Left colon (tissue), 2 donors: ENCODE data around the gene AFAP1L1. TPM values are rescaled to one million over a fixed set of nuclear protein-coding genes. Genes with fewer than 3 reads are reported as not detected.

Experiments used
- ATAC-seq: fragments of 200-7000 bp; cut with Tn5 transposase; one replicate; pipeline ENCODE4 v1.9.1; 2020; ENCODE audit warnings: mild to moderate bottlenecking, moderate library complexity
- DNase-seq, 2 donors: peaks; one replicate each; pipeline ENCODE4 v3.0.0-alpha.2; 2020
- intact Hi-C, 2 donors: fragments of 100-400 bp; cut with DNase I in 1 of 2; cut with micrococcal nuclease in 1 of 2; formaldehyde crosslinking; loops; one replicate each; pipeline versions ENCODE4 v1.11.2 to v1.14.0; 2022; cut with DNase I, micrococcal nuclease
- long read RNA-seq: library from polyadenylated mRNA; unstranded; transcript quantifications from one replicate; pipeline ENCODE4 v2.0.0, GENCODE V29; 2021
- total RNA-seq, 2 donors: library from RNA; stranded (reverse); fragmentation: NEBNext Ultra II Directional; extraction: Animal tissue kit (Norgen Biotek cat#: 25700); gene quantifications; one replicate each; pipeline ENCODE4 v1.2.1, GENCODE V29; 2021
- donor health status: DM: no; HTN: no; CAD: no.
- donor health status: DM: yes; HTN: yes; CAD: no.

The AFAP1L1 gene
- total RNA-seq: 1 to 10 TPM; 1.9 to 2.7 TPM
- long read RNA-seq, full-length matches to known transcripts: 7 of 17 reads
- long read RNA-seq, partial matches to known transcripts: 5 of 17 reads
- long read RNA-seq, other reads (novel, unspliced or antisense): 5 of 17 reads

DNA sequence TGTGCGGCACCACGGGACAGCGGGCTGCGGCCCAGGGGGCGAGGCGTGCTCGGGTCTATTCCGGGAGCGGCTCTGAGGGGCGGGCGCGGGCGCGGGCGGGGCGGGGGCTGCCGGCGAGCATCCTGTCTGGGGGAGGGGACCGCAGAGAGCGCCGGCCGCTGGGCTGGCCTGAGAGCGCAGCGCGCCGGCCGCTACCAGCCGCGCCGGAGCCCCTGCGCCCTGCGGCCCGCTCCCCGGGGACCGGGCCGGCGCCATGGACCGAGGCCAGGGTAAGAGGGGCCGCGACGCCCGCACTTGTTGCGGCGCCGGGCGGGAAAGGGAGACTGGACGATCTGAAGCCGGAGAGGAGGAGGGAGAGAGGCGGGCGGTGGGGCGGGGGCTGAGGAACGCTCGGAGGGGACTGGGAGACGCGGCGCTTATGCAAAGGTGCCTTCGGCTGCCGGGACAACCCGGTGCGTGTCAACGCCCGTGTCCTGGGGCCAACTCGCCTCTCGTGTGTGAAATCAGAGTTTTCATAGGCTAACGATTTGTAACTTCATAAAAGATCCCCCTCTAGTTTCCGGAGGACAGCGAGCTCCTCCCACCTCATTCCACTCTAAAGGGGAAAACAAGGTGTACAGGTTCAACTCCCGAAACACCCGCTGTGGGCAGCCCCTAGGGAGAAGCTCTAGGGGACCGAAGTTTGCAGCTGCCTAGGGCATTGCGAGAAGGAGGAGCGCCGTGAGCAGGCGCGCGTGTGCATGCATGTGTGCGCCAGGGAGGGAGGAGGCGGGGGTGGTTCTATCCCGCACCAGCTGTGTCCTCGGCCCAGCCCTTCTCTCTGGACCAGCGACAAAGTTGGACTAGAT is at the start of gene AFAP1L1:
Gene AFAP1L1 (plus strand): TSS at position 144 of the 848 bp plus-strand sequence. CDS start 110 bp downstream, at position 254.
- DNase-seq (peak; percentile 59 to 61), ATAC-seq (peak; percentile 77)
- intact Hi-C loops: no loop called here

DNA sequence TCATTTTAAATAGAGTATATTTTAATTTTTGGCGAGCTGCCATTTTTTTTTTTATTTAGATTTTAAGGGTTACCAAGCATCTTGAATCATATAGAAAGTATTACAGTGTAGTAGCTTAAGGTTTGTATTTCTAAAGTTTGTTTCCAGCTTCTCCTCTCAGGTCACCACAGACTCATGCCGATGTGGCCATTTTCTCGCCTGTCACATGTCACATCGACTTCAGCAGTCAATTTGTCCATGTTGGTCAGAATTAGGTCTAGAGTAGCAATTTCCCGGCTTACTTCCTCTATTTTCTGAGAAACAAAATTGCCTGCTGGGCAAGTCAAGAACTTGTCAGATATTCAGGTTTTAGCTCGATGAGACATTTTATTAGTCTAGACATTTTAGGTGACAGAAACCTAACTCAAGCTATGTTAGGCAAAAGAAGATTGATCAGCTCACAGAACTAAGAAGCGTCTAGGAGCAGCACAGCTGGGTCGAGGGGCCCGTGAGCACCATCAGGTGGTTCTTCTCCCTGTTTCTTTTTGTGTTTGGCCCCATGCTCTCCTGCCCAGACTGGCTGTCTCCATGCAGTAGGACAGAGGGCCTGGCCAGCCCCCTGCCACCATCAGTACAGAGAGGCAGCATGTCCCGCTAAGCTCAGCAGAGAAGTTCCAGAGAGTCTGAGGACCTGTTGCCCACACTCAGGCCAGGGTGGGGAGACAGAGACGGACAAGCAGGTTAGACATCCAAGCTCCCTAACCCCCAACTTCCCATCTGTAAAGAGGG is 48.4 kb upstream of the AFAP1L1 start:
- no peak for ATAC-seq
- intact Hi-C loops: loop anchor here in 1 of 2 donors (10.0 kb wide), 1 partner anchor 78 kb away; the partner anchor contains the start of gene ABLIM3
- DNase-seq: no peak

DNA sequence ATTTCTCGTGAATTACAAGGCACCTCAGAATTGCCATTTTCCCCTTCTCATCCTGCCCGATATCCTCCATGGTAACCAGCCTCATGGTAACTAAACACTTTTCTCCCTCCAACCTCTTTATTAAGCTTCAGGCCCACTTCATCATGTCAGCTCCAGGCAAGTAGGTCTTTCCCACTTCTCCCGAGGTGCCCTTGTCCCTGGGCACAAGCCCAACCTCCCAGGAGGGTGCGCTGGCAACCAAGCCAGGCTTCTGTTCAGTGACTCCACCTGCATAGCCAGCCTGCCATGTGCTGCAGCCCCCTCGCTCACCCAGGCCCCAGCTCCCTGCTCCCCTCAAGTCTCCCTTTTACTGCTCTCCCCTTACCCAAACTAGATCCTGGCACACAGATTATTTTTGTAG is 47.4 kb upstream of the AFAP1L1 start:
- intact Hi-C loops: loop anchor here in 1 of 2 donors (10.0 kb wide), 1 partner anchor 79 kb away; the partner anchor contains the start of gene ABLIM3
- no peak for DNase-seq
- ATAC-seq: no peak

DNA sequence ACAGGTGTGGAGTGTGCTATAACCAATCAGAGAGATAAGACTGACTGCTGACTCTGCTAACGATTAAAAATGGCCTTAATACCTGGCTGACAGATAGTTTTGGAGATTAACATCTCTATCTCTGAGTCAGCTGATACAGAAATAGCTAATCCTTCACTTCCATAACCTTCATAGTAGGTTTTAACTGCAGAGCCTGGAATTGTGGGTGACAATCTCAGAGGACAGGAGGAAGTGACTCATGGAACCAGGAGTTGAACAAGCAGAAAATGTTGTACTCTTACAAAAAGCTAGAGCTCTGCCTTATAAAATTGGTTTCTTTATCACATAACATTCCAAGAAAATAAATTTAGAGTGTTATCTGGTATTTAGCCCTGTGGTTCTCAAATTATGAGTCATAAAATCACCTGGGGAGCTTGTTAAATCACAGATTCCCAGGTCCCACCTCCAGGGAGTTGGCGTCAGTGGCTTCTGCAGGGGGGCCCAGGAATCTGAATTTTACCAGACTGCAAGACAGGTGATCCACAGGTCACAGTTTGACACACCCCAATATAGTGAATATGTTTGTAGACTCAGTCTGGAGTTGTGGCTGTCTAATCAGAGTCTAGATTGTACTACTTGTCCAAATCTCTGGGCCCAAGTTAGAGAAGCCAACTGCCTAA is 44.4 kb upstream of the AFAP1L1 start:
- intact Hi-C loops: loop anchor here in 1 of 2 donors (10.0 kb wide), 1 partner anchor 82 kb away; the partner anchor contains the start of gene ABLIM3
- ATAC-seq (no peak), DNase-seq (no peak)

DNA sequence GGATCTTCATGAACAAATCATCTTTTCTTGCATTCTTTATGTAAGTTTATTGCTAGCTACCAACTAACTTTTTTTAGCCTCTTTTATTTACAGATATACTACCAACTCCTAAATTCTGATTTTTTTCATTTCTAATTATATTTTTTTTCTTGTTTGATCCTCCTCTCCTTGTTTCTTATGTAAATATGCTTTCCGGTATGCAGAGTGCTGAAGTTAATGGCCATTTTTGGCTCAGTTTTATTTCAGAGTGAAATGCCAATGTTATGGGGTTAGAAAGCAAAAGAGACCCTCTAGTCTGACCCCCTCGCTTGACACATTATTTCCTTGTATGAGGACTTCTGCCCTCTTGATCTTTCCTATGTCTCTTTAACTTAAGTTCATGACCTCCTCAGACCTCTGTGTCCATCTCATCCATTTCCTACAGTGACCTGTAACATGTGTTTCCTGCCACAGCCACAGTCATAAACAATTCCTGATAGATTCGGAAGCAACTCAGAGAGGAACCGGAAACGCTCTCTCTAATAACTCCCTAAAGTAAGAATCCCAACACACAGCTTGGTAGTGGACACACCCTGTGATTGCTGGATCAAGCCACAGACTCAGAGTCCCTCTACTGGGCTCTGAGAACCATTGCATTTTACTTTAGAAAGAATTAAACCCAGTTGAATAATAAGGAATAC is 42.9 kb upstream of the AFAP1L1 start:
- ATAC-seq (peak; percentile 93), DNase-seq (no peak)
- intact Hi-C loops: loop anchor here in 1 of 2 donors (10.0 kb wide), 1 partner anchor 84 kb away; the partner anchor contains the start of gene ABLIM3

DNA sequence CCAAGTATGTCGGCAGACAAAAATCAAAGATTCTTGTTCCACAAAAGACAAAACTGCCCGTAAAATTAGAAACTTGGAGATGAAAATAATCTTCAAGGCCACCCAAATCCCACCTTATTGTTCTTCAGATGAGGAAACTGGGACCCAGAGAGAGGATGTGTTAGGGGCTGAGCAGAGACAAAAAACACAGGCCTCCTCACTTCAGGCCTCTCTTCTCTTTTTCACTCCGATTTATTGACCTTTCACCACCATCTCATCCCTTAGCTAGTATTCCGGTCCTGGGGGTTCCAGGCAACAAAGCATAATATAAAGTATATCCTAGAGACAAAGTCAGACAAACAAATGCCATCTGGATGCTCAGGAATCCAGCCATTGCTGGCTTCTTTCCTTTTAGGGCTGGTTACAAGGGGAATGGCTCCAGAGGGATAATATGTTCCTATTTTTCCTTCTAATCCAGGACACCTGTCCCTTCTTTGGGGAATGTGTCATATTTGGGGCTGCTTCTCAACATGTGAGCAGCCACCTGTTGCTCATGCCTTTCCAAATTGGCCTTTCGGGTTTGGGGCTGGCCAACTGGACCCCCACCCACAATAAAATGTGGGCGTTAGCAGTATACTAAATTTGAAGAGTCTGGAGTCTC is 42.2 kb upstream of the AFAP1L1 start:
- ATAC-seq (no peak), DNase-seq (no peak)
- intact Hi-C loops: loop anchor here in 1 of 2 donors (10.0 kb wide), 1 partner anchor 85 kb away; the partner anchor contains the start of gene ABLIM3

DNA sequence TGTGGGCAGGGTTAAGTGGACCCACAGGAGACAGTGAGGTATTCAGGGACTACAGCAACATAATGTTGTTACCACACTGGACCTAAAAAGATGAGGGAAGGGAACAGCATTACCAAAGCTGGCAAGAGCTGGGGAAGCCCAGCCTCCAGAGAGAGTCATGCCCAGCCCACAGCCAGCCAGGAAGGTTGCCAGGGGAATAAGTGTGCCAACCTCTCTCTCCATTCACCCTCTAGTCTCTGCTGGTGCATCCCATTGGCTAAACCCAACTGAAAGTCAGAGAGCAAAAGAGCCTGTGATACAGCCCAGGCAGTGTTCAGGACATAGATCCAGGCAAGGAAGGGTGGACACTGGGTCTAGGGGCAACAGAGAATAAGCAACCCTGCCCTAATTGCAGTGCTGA is 35.8 kb upstream of the AFAP1L1 start:
- ATAC-seq (no peak), DNase-seq (no peak)
- intact Hi-C loops: loop anchor here in 1 of 2 donors (10.0 kb wide), 1 partner anchor 91 kb away; the partner anchor contains the start of gene ABLIM3

DNA sequence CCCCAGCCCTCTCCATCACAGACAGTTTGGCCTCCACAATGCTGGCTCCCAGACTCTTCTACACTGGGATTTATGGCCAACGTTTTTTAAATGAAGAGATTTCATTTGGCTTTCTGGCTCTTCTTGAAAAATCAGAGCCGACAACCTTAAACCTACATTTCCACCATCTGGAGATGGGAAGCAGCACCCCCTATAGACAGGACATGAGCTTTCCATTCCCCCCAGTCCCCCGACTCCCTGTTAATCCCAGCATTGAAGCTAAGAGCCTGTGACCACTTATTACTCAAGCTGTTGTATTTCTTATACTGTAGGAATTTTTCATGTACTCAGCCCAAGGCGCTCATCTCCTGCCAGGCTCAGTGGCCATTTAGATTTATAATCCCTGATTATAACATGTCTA is 34.0 kb upstream of the AFAP1L1 start:
- ATAC-seq: no peak
- intact Hi-C loops: loop anchor here in 1 of 2 donors (10.0 kb wide), 1 partner anchor 93 kb away; the partner anchor contains the start of gene ABLIM3
- DNase-seq: no peak

DNA sequence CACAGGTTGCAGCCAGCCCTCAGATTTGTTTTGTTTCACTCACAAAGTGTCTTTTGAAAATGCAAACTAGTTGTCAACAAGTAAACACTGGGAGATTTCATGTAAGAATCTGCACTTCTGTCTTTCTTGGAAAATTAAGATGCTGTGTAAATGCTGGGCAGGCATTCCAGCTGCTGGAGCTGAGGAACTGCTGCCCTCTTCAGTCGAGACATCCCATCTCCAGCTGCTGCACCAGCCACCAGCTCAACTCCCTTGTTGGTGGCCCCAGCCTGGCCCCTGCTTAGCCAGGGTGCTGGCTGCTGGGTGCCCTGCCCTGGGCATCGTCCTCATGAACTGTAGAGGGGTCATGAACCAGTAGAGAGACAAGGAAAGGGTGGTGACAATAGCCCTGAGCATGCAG is 33.1 kb upstream of the AFAP1L1 start:
- ATAC-seq (no peak), DNase-seq (no peak)
- intact Hi-C loops: loop anchor here in 1 of 2 donors (10.0 kb wide), 1 partner anchor 94 kb away; the partner anchor contains the start of gene ABLIM3

DNA sequence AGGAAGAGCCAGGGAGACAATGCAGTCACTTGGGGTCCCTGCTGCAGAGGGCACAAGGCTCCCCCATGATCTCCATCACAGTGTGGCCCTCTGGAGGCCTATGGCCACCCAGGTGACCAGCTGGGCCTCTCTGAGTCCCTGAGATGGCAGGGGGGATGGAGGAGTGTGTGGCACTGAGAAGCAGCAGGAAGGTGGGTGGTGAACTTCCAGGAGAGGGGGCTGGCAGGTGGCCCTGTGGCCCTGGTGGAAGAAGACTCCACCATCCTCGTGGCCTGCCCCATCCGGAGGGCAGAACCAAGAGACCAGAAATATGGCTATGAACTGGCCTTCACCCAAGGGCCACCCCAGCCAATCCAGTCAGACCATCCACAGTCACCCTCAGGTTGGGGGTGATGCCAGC is 31.7 kb upstream of the AFAP1L1 start:
- intact Hi-C loops: loop anchor here in 1 of 2 donors (10.0 kb wide), 1 partner anchor 95 kb away; the partner anchor contains the start of gene ABLIM3
- ATAC-seq: no peak

DNA sequence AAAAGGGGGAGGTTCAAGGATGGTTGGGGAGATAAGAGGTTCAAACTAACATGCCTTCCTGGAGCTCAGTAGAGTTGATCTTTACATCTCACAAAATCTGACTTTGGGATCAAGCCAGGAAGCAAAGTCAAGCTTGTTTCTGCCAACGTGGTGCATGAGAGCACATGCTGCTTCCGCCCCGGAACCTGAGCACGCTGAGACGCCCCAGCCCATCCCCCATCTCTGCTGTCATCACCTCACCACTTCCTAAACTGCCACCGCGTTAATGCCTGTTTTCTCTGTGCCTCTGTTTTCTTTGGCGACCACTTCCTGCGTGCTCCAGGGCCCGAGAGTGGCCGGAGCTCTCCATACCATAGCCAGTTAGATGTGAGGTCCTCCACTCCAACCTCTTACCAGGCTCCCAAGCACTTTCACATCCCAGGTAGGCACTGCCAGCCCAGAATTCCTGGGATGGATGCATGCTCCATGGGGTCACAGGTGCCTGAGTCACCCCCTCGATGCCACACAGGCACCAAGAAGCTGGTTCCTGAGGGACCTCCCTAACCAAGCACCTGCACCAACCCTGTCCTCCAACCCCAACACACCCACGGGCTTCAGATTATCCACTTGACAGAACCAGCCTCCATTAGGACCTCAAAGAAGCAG is 31.2 kb upstream of the AFAP1L1 start:
- DNase-seq: peak; percentile 31 to 58
- intact Hi-C loops: no loop called here
- no peak for ATAC-seq

More for the DNA sequence above, 31.7 kb upstream of the AFAP1L1 start:
- no peak for DNase-seq

DNA sequence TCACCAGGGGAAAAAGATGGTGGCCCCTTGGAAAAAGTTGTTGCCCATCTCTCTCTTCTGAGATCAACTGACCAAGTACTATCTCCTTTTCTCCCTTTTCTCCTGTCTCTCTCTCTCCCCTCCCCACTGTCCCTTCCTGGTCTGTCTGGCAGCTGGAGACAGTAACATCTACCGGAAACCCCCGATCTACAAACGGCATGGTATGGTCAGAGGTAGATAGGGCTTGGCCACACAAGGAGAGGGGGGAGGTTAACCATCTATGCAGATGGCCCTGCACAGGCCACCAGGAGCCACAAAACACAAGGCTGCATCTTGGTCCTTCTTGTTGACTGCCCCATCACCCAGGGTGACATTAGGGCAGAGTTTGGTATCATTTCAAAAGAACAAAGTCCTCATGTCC is 29.3 kb upstream of the AFAP1L1 start:
- ATAC-seq: no peak
- intact Hi-C loops: no loop called here
- DNase-seq: no peak

DNA sequence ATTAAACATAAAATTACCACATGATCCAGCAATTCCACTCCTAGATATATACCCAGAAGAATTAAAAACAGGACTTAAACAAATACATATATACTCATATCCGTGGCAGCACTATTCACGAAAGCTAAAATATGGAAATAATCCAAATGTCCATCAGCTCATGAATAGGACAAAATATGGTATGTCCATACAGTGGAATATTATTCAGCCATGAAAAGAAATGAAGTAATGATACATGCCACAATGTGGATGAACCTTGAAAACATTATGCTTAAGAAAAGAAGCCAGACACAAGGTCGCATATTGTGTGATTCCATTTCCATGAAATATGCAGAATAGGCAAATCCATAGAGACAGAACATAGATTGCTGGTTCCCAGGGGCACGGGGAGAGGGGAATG is 24.8 kb upstream of the AFAP1L1 start:
- intact Hi-C loops: no loop called here
- ATAC-seq (no peak), DNase-seq (no peak)

DNA sequence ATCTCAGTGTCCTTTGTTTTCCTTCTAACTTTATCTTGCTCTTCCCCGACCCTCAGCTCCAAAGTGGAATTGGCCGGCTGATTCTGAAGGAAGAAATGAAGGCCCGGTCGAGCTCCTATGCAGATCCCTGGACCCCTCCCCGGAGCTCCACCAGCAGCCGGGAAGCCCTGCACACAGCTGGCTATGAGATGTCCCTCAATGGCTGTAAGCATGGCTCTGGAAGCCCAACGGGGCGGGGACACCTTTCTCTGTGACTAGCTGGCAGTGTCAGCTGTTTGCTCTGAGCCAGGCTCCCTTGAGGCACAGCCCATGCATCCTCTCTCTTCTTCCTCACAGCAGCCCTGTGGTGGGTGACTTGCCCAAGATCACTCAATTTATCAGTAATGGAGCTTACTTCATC is 23.9 kb upstream of the AFAP1L1 start:
- intact Hi-C loops: no loop called here
- DNase-seq: no peak
- ATAC-seq: no peak

DNA sequence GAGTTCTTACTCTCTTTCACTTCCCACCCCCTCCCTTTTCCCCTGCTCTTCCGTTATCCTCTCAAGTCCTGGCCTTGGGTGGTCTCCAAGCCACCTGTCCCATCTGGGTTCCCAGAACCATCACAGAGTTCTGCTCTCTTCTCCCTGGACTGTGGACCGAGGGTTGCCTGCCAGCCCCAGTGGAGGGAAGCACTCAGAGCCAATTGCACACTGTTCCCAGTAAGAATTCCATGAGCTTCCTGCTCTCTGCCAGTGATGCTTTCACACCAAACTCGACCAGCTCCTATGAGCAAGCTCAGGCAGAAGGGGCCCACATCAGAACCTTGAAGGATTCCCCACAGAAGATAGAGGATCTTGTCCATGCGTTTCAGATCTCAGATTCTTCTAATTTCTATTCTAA is 20.1 kb upstream of the AFAP1L1 start:
- intact Hi-C loops: no loop called here
- DNase-seq (no peak), ATAC-seq (no peak)

DNA sequence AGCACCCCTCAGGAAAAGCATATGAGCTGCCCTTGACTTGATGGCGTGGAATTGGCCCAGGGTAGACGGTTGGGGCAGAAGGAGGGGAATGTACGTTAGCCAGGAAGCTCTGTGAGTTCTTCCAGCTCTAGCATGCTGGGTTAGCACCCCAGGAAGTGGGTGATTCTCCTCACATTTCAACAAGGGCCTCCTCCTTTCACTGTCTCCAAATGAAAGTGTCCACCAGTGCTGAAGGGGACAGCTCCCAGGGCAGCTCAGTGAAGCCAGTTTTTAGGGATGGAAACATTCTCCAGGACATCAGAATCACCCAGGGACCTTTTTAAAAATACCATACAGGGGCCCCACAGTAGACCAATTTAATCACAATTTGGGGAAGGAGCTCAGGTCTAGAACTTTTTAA is 17.2 kb upstream of the AFAP1L1 start:
- intact Hi-C loops: no loop called here
- no peak for DNase-seq
- ATAC-seq: no peak

DNA sequence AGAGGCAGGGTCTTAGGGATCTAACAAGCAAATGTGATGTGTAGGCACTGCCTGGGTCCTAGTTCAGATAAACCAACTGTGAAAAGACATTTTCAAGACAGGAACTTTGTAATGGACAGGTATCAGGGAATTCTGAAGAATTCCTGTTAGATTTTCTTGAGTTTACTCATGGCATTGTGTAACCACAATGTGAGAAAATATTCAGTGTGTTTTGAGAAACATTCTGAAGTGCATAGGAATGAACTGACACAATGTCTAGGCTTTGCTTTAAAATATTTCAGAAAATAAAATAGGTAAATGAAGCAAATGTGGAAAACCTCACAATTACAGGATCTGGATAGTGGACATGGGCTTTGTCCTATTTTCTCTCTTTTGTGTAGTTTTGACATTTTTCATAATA is 15.2 kb upstream of the AFAP1L1 start:
- intact Hi-C loops: no loop called here
- ATAC-seq: no peak
- DNase-seq: no peak
